NCI-H2107 treated with DMSO at 0.1 percent for 48 hours (cell line): Measurements from ENCODE around the gene KCNMA1.

Experiments used
- DNase-seq: peaks from one replicate; lab custom pipeline; 2025; ENCODE audit not compliant: unreplicated experiment; lab: John Stamatoyannopoulos, UW

KCNMA1 gene

GRCh38 chr10:77561991-77562390 is 75.6 kb downstream of the KCNMA1 start:
- no peak for DNase-seq

- no peak for DNase-seq
Measured at GRCh38 chr10:77560471-77560870, 77.1 kb downstream of the KCNMA1 start.

GRCh38 chr10:77560052-77560451 is 77.6 kb downstream of the KCNMA1 start:
- no peak for DNase-seq

GRCh38 chr10:77556990-77557601 is 80.5 kb downstream of the KCNMA1 start:
- no peak for DNase-seq

- no peak for DNase-seq
Measured at GRCh38 chr10:77555591-77556212, 81.9 kb downstream of the KCNMA1 start.

- no peak for DNase-seq
Measured at GRCh38 chr10:77554996-77555397, 82.6 kb downstream of the KCNMA1 start.

- no peak for DNase-seq
Measured at GRCh38 chr10:77553966-77554365, 83.6 kb downstream of the KCNMA1 start.

- no peak for DNase-seq
Measured at GRCh38 chr10:77553311-77553710, 84.3 kb downstream of the KCNMA1 start.

GRCh38 chr10:77552252-77552651 is 85.4 kb downstream of the KCNMA1 start:
- DNase-seq = no peak

- DNase-seq = peak; percentile 5
Measured at GRCh38 chr10:77550378-77550777, 87.2 kb downstream of the KCNMA1 start.

GRCh38 chr10:77548671-77549070 is 88.9 kb downstream of the KCNMA1 start:
- no peak for DNase-seq

GRCh38 chr10:77548157-77548556 is 89.5 kb downstream of the KCNMA1 start:
- DNase-seq = no peak

- no peak for DNase-seq
Measured at GRCh38 chr10:77547307-77548050, 90.1 kb downstream of the KCNMA1 start.

GRCh38 chr10:77546042-77546441 is 91.6 kb downstream of the KCNMA1 start:
- no peak for DNase-seq

- no peak for DNase-seq
Measured at GRCh38 chr10:77545585-77545984, 92.0 kb downstream of the KCNMA1 start.

- no peak for DNase-seq
Measured at GRCh38 chr10:77544617-77545016, 93.0 kb downstream of the KCNMA1 start.

- DNase-seq = no peak
Measured at GRCh38 chr10:77542710-77543259, 94.8 kb downstream of the KCNMA1 start.

- DNase-seq = no peak
Measured at GRCh38 chr10:77541944-77542343, 95.7 kb downstream of the KCNMA1 start.

GRCh38 chr10:77541247-77541646 is 96.4 kb downstream of the KCNMA1 start:
- DNase-seq = no peak

- no peak for DNase-seq
Measured at GRCh38 chr10:77539147-77539935, 98.3 kb downstream of the KCNMA1 start.

- DNase-seq = no peak
Measured at GRCh38 chr10:77537720-77538373, 99.8 kb downstream of the KCNMA1 start.
